Right forelimb (tissue), 1 donor: ENCODE data around the gene CCBE1.

Experiments
- DNase-seq: peaks from one replicate; pipeline ENCODE4 v3.0.0-alpha.2; 2018

Gene CCBE1

DNA sequence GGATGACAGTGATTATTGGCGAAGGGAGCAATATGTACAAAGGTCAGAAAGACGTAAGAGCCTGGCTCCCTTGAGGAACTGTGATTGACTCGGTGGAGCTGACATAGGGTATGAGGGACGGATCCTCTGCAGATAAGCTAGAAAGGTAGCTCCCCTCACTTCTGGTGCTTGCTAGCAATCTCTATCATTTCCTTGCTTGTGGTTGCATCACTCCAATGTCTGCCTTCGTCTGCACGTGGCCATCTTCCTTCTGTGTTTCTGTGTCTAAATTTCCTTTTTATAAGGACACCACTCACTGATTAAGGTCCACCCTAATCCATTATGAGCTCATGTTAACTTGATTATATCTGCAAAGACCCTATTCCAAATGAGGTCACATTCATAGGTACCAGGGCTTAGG is 315.3 kb downstream of the CCBE1 start:
- DNase-seq: no peak
